H1 (cell line): Measurements from ENCODE around the gene C2CD4A. TPM values are rescaled to one million over a fixed set of nuclear protein-coding genes. Genes with fewer than 3 reads are reported as not detected.

ENCODE experiments used
- ATF2 ChIP-seq: IDR thresholded peaks from 2 replicates; pipeline ENCODE4 v1.6.1; 2012; ENCODE audit warnings: low read length, inconsistent platforms
- CBX8 ChIP-seq: fragments of 300-800, 300-1000 bp; sonication (generic); IDR thresholded peaks from 2 replicates; pipeline ENCODE4 v1.7.1; 2016; ENCODE audit warnings: low read depth, low read length, borderline replicate concordance
- CHD7 ChIP-seq: fragments of 300-600 bp; sonication (generic); IDR thresholded peaks from 2 replicates; pipeline ENCODE4 v1.7.1; 2012; ENCODE audit warnings: low read length, moderate library complexity, mild to moderate bottlenecking, inconsistent platforms; ENCODE audit not compliant: insufficient replicate concordance
- MAX ChIP-seq: IDR thresholded peaks from 2 replicates; pipeline ENCODE4 v1.6.1; 2012; ENCODE audit warnings: inconsistent platforms
- TBP ChIP-seq: IDR thresholded peaks from 2 replicates; pipeline ENCODE4 v1.6.1; 2011; ENCODE audit warnings: low read depth, low read length, improper control_type of control experiment
- TCF12 ChIP-seq: IDR thresholded peaks from 2 replicates; pipeline ENCODE4 v1.6.1; 2011; ENCODE audit warnings: low read depth, mild to moderate bottlenecking, low read length
- TEAD4 ChIP-seq: IDR thresholded peaks from 2 replicates; pipeline ENCODE4 v1.6.1; 2012; ENCODE audit warnings: low read depth, low read length, inconsistent platforms, mixed read lengths
- polyA plus RNA-seq, 7 experiments: library from polyadenylated mRNA; depleted of rRNA in 3 of 7; stranded (reverse) in 5 of 7; unstranded in 2 of 7; fragments of >200 nt in 5 of 7; fragments of 200-250 nt in 2 of 7; gene quantifications; 1 replicate in 5 of 7; 2 replicates in 1 of 7; 4 replicates in 1 of 7; pipeline versions ENCODE4 v1.2.1 to v1.2.3, GENCODE V29; 2011 to 2013; ENCODE audit warnings: missing spikeins in 2 of 7, mixed read lengths in 2 of 7
- total RNA-seq: library from RNA; stranded (reverse); fragmentation: NEBNext Ultra II Directional; extraction: Animal tissue kit (Norgen Biotek cat#: 25700); gene quantifications from 2 replicates; pipeline ENCODE4 v1.2.1, GENCODE V29; 2021

Gene C2CD4A
- total and polyA plus RNA-seq, 2 of the 8 experiments (the other 6 are each of a cell fraction or from before 2014, with no cell fraction given): not detected

- no peak for TF ChIP-seq CHD7
- no peak for TF ChIP-seq TCF12
- no peak for TF ChIP-seq ATF2
- TF ChIP-seq TEAD4: no peak
- TF ChIP-seq CBX8: no peak
- TF ChIP-seq TBP: no peak
- TF ChIP-seq MAX: no peak
Measured at GRCh38 chr15:62047282-62047827, 19.4 kb upstream of the C2CD4A start (continued).
